Tibial nerve (tissue), 4 donors: ENCODE results near the gene NUPR1. TPM values are rescaled to one million over a fixed set of nuclear protein-coding genes. Genes with fewer than 3 reads are reported as not detected.
"Not testable (repeated sequence)": the region's sequence is repeated elsewhere in the genome, so short reads cannot be mapped to it uniquely, and the experiment has no call there.

Experiments
- DNase-seq, 2 donors: peaks; one replicate each; pipeline ENCODE4 v3.0.0-alpha.2; 2019; ENCODE audit warnings: low spot score in 2 of 2
- H3K27ac ChIP-seq, 4 donors: fragments of 200-600 bp; sonication (generic) in 3 of 4; one replicate each; pipeline ENCODE4 v1.5.1; 2017 to 2019; ENCODE audit warnings: mild to moderate bottlenecking in 1 of 4
- H3K27me3 ChIP-seq, 2 donors: fragments of 200-600 bp; sonication (generic) in 1 of 2; one replicate each; pipeline versions ENCODE4 v1.5.1 to v1.6.0; 2017 to 2019
- H3K36me3 ChIP-seq, 3 donors: fragments of 200-600 bp; sonication (generic); one replicate each; pipeline ENCODE4 v1.5.1; 2018 to 2019
- H3K4me1 ChIP-seq, 4 donors: fragments of 200-600 bp; sonication (generic) in 3 of 4; one replicate each; pipeline ENCODE4 v1.5.1; 2017 to 2019
- H3K4me3 ChIP-seq, 4 donors: fragments of 200-600 bp; sonication (generic) in 3 of 4; one replicate each; pipeline ENCODE4 v1.5.1; 2017 to 2019; ENCODE audit warnings: mild to moderate bottlenecking in 1 of 4, moderate library complexity in 1 of 4
- H3K9me3 ChIP-seq, 4 donors: fragments of 200-600 bp; sonication (generic) in 3 of 4; one replicate each; pipeline ENCODE4 v1.5.1; 2017 to 2019
- CTCF ChIP-seq, 5 experiments: fragments of 200-600 bp in 3 of 5; fragments of 450-650 bp in 2 of 5; sonication (generic) in 3 of 5; IDR thresholded peaks; one replicate each; pipeline ENCODE4 v1.5.1; 2016 to 2019; ENCODE audit warnings: antibody characterized with exemption in 5 of 5, mild to moderate bottlenecking in 3 of 5, moderate library complexity in 2 of 5
- EP300 ChIP-seq, 2 donors: sonication (generic); formaldehyde crosslinking; IDR thresholded peaks; one replicate each; pipeline ENCODE4 v1.6.1; 2017; ENCODE audit warnings: antibody characterized with exemption in 2 of 2, mild to moderate bottlenecking in 1 of 2
- POLR2A ChIP-seq, 2 donors: fragments of 450-650 bp; IDR thresholded peaks; one replicate each; pipeline ENCODE4 v1.6.1; 2017; ENCODE audit warnings: antibody characterized with exemption in 2 of 2, mild to moderate bottlenecking in 2 of 2, moderate library complexity in 2 of 2
- WGBS, 2 donors: methylation state at CpG; one replicate each; pipeline ENCODE4 v1.1.5; 2018; 5-methylcytosine and 5-hydroxymethylcytosine counted together
- total RNA-seq, 4 donors: library from RNA; depleted of rRNA; stranded (reverse); fragments of >200 nt; gene quantifications; one replicate each; pipeline ENCODE4 v1.1.0, GENCODE V29; 2016

NUPR1 gene
- total RNA-seq, 4 donors from 2014 or later: 33.0 to 57.2 (median 53.4) TPM

GRCh38 chr16:28491970-28492474 lies 46.8 kb downstream of the NUPR1 start, which contains the start of gene CLN3:
Gene CLN3 (minus strand): TSS chr16:28492074. CDS start chr16:28491759, 315 bp downstream.
- Histone ChIP-seq H3K27ac (peak within 1 kb of the TSS; percentile 87 to 99 (median 96)), H3K9me3 (no peaks in the 10 kb centered on the region), H3K4me3 (peak within 1 kb of the TSS; percentile 61 to 99 (median 90)), H3K4me1 (peaks cover 0 to 23% (median 6%) of the 10 kb centered on the region in 4 donors), H3K27me3 (no peaks in the 10 kb centered on the region), H3K36me3 (peaks cover 0 to 29% (median under 1%) of the 10 kb centered on the region in 3 donors)
- TF ChIP-seq CTCF (IDR thresholded peaks at IDR 0.05): no peak
- TF ChIP-seq EP300 (IDR thresholded peaks at IDR 0.05): peak; percentile 77 to 86
- TF ChIP-seq POLR2A (IDR thresholded peaks at IDR 0.05): peak in 1 of 2 donors; percentile 33
- WGBS, 2 donors: 0% methylated on average over 19 to 21 of the region's 21 CpGs
- DNase-seq: peak; percentile 88 to 90

GRCh38 chr16:28491230-28491969 lies 47.4 kb downstream of the NUPR1 start:
- Histone ChIP-seq H3K9me3 (no peaks in the 10 kb centered on the region), H3K4me3 (peak overlapping the region; percentile 61 to 99 (median 90)), H3K27me3 (no peaks in the 10 kb centered on the region), H3K4me1 (peaks cover 0 to 23% (median 6%) of the 10 kb centered on the region in 4 donors), H3K27ac (peak overlapping the region; percentile 87 to 99 (median 96)), H3K36me3 (peaks cover 0 to 35% (median 7%) of the 10 kb centered on the region in 3 donors)
- no peak for TF ChIP-seq EP300 (IDR thresholded peaks at IDR 0.05)
- TF ChIP-seq CTCF (IDR thresholded peaks at IDR 0.05): peak in 1 of 5 experiments; percentile 22
- DNase-seq: peak in 1 of 2 donors; percentile 21
- WGBS, 2 donors: 1% methylated on average over 35 to 37 of the region's 42 CpGs

- Histone ChIP-seq H3K4me3 (no peak overlapping the region), H3K27me3 (no peaks in the 10 kb centered on the region), H3K27ac (no peak overlapping the region), H3K9me3 (no peaks in the 10 kb centered on the region), H3K4me1 (peaks cover 0 to 23% (median 6%) of the 10 kb centered on the region in 4 donors), H3K36me3 (peaks cover 0 to 83% (median 8%) of the 10 kb centered on the region in 3 donors)
- DNase-seq: no peak
- 85 to 90% methylated on average over 3 to 5 of the region's 5 CpGs for WGBS, 2 donors
- no peak for TF ChIP-seq EP300 (IDR thresholded peaks at IDR 0.05)
- no peak for TF ChIP-seq POLR2A (IDR thresholded peaks at IDR 0.05)
- no peak for TF ChIP-seq CTCF (IDR thresholded peaks at IDR 0.05)
These were observed 52.5 kb downstream of the NUPR1 start for GRCh38 chr16:28486266-28486665.

GRCh38 chr16:28483361-28483760 lies 55.4 kb downstream of the NUPR1 start:
- WGBS, 2 donors: 94 to 95% methylated on average over 5 of the region's 5 CpGs
- not testable (repeated sequence) for H3K27me3 ChIP-seq, H3K9me3 ChIP-seq, DNase-seq, H3K4me3 ChIP-seq, H3K27ac ChIP-seq, H3K4me1 ChIP-seq
- peaks cover 0 to 97% (median 8%) of the 10 kb centered on the region in 3 donors for H3K36me3 ChIP-seq

Other genes starting within 250 kb of the NUPR1 start
- gene SBK1, start 246.4 kb downstream of the NUPR1 start, total RNA-seq: under 1 TPM in 2 of 4 donors, not detected in 2; 0.22 to 0.30 TPM
- gene NPIPB6, start 175.5 kb downstream of the NUPR1 start, total RNA-seq: 1 to 10 TPM in 2 of 4 donors, not detected in 2; 4.5 to 6.1 TPM
- 100 to 1,000 TPM; 185 to 265 (median 230) TPM for gene EIF3CL, start 135.1 kb downstream of the NUPR1 start, total RNA-seq
- gene NPIPB7, start 66.6 kb downstream of the NUPR1 start, total RNA-seq: not detected
- gene CLN3, start 46.9 kb downstream of the NUPR1 start, total RNA-seq: 10 to 100 TPM; 25.8 to 45.1 (median 29.7) TPM
- gene APOBR, start 44.3 kb downstream of the NUPR1 start, total RNA-seq: 1 to 10 TPM; 1.3 to 4.5 (median 1.8) TPM
- gene IL27, start 32.1 kb downstream of the NUPR1 start, total RNA-seq: not detected
- gene SGF29, start 14.9 kb upstream of the NUPR1 start, total RNA-seq: 10 to 100 TPM; 31.9 to 52.1 (median 36.1) TPM
- gene SULT1A2, start 58.1 kb upstream of the NUPR1 start, total RNA-seq: 10 to 100 TPM in 1 of 4 donors, 1 to 10 TPM in 2, not detected in 1; 2.4 to 11.8 (median 6.1) TPM
- 10 to 100 TPM; 30.9 to 59.8 (median 43.7) TPM for gene SULT1A1, start 71.1 kb upstream of the NUPR1 start, total RNA-seq
- gene NPIPB8, start 99.1 kb upstream of the NUPR1 start, total RNA-seq: 1 to 10 TPM in 2 of 4 donors, not detected in 2; 1.3 to 2.4 TPM
- 100 to 1,000 TPM; 158 to 275 (median 197) TPM for gene EIF3C, start 172.5 kb upstream of the NUPR1 start, total RNA-seq
- 10 to 100 TPM in 2 of 4 donors, 1 to 10 TPM in 2; 8.4 to 15.9 (median 10.9) TPM for gene NPIPB9, start 212.8 kb upstream of the NUPR1 start, total RNA-seq